Peyer's patch (tissue), 4 donors: ENCODE results near the gene ATP6V0A4. TPM values are rescaled to one million over a fixed set of nuclear protein-coding genes. Genes with fewer than 3 reads are reported as not detected.

Experiments used
- DNase-seq, 3 donors: peaks; one replicate each; pipeline ENCODE4 v3.0.0-alpha.2; 2017 to 2019
- H3K27ac ChIP-seq, 4 donors: fragments of 200-600 bp; sonication (generic); one replicate each; pipeline ENCODE4 v1.5.1; 2016 to 2019
- H3K27me3 ChIP-seq, 2 donors: fragments of 200-600 bp; sonication (generic); one replicate each; pipeline ENCODE4 v1.5.1; 2019
- H3K36me3 ChIP-seq, 3 donors: fragments of 200-600 bp; sonication (generic); one replicate each; pipeline ENCODE4 v1.5.1; 2016 to 2019
- H3K4me1 ChIP-seq, 4 donors: fragments of 200-600 bp; sonication (generic); one replicate each; pipeline ENCODE4 v1.5.1; 2016 to 2019
- H3K4me3 ChIP-seq, 4 donors: fragments of 200-600 bp; sonication (generic); 1 replicate in 3 of 4; 2 replicates in 1 of 4; pipeline ENCODE4 v1.5.1; 2016 to 2019; ENCODE audit warnings: mild to moderate bottlenecking in 1 of 4
- H3K9me3 ChIP-seq, 4 donors: fragments of 200-600 bp; sonication (generic); one replicate each; pipeline ENCODE4 v1.5.1; 2016 to 2019; ENCODE audit warnings: mild to moderate bottlenecking in 1 of 4
- POLR2A ChIP-seq, 2 donors: fragments of 450-650 bp; IDR thresholded peaks; one replicate each; pipeline ENCODE4 v1.5.1; 2017; ENCODE audit warnings: antibody characterized with exemption in 2 of 2, mild to moderate bottlenecking in 2 of 2, moderate library complexity in 2 of 2
- total RNA-seq, 4 donors: library from RNA; depleted of rRNA; stranded (reverse); fragments of >200 nt; gene quantifications; one replicate each; pipeline ENCODE4 v1.1.0, GENCODE V29; 2016
- TF ChIP-seq, protein P1 (sequence below), 6 experiments: fragments of 450-650 bp in 4 of 6; fragments of 200-600 bp in 2 of 6; sonication (generic) in 1 of 6; IDR thresholded peaks; one replicate each; pipeline ENCODE4 v1.5.1; 2017 to 2019; ENCODE audit warnings: antibody characterized with exemption in 6 of 6, mild to moderate bottlenecking in 3 of 6, moderate library complexity in 1 of 6

The ATP6V0A4 gene
- total RNA-seq, 4 donors from 2014 or later = 0.66 TPM; not detected in 3

DNA sequence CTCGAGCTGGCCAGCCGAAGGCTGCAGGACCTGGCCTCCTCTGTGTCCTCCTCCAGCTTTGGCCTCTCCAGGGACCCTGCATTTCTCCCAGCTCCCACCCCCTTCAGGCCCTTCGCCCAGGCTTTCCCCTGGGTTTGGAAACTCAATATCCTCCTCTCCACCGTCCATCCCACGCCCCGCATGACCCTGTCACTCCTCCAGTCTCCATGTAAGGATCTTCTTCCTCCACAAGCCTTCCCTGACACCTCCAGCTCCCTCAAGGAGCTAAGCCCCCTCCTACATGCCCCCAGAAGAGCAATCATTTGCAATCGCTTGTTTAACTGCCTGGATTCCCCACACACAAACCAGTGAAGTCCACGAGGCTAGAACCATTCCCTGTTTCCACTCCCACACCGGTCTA is 24.8 kb downstream of the ATP6V0A4 start:
- no peak for TF ChIP-seq POLR2A (IDR thresholded peaks at IDR 0.05)
- TF ChIP-seq, protein P1, sequence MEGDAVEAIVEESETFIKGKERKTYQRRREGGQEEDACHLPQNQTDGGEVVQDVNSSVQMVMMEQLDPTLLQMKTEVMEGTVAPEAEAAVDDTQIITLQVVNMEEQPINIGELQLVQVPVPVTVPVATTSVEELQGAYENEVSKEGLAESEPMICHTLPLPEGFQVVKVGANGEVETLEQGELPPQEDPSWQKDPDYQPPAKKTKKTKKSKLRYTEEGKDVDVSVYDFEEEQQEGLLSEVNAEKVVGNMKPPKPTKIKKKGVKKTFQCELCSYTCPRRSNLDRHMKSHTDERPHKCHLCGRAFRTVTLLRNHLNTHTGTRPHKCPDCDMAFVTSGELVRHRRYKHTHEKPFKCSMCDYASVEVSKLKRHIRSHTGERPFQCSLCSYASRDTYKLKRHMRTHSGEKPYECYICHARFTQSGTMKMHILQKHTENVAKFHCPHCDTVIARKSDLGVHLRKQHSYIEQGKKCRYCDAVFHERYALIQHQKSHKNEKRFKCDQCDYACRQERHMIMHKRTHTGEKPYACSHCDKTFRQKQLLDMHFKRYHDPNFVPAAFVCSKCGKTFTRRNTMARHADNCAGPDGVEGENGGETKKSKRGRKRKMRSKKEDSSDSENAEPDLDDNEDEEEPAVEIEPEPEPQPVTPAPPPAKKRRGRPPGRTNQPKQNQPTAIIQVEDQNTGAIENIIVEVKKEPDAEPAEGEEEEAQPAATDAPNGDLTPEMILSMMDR (IDR thresholded peaks at IDR 0.05) = no peak
- no peak for DNase-seq
- H3K27ac ChIP-seq = no peak overlapping the region
- H3K4me3 ChIP-seq = no peak overlapping the region
- H3K9me3 ChIP-seq = no peaks in the 10 kb centered on the region
- H3K27me3 ChIP-seq = no peaks in the 10 kb centered on the region
- H3K4me1 ChIP-seq = no peaks in the 10 kb centered on the region
- no peaks in the 10 kb centered on the region for H3K36me3 ChIP-seq

DNA sequence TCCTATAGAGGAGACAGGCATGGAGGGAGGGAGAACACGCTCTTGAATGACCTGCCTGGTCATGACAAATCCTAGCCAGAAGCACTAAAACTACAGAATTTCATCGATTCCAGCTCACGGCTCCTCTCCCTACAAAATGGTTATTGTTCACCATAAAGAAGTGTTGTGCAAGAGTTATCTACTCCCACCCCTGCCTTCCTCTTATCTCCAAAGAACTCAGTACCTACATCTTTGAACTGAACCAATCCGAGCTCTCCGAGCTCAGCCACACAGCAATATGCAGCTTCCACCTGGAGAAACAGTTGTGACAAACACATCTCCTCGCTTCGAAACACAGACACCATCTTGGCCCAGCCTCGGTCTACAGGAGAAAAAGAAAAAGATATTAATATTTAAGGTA is 27.1 kb downstream of the ATP6V0A4 start:
- Histone ChIP-seq H3K27ac (no peak overlapping the region), H3K9me3 (no peaks in the 10 kb centered on the region), H3K36me3 (no peaks in the 10 kb centered on the region), H3K27me3 (no peaks in the 10 kb centered on the region), H3K4me3 (no peak overlapping the region), H3K4me1 (no peaks in the 10 kb centered on the region)
- TF ChIP-seq, protein P1 (IDR thresholded peaks at IDR 0.05) = no peak
- TF ChIP-seq POLR2A (IDR thresholded peaks at IDR 0.05) = no peak
- DNase-seq = no peak

DNA sequence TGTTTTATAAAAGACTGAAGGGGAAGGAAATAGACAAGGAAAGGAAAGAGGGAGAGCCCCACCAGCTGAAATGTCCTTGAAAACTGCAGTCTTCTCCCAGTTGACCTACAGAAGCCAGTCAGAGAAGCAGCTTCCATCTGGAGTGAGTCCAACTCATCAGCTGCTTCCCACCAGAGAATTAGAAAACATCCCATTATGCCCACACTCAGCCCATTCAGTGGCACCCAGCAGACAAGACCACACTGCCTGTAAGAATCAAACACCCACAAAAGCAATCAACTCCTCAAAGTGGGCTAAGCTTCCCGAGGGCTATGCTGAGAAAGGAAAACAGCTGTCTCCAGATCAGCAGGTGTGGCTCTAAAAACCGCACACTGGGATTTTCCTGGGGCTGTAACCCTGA is 29.8 kb downstream of the ATP6V0A4 start:
- Histone ChIP-seq H3K27me3 (no peaks in the 10 kb centered on the region), H3K4me3 (no peak overlapping the region), H3K4me1 (no peaks in the 10 kb centered on the region), H3K9me3 (no peaks in the 10 kb centered on the region), H3K27ac (no peak overlapping the region), H3K36me3 (no peaks in the 10 kb centered on the region)
- no peak for TF ChIP-seq POLR2A (IDR thresholded peaks at IDR 0.05)
- TF ChIP-seq, protein P1 (IDR thresholded peaks at IDR 0.05) = no peak
- no peak for DNase-seq

DNA sequence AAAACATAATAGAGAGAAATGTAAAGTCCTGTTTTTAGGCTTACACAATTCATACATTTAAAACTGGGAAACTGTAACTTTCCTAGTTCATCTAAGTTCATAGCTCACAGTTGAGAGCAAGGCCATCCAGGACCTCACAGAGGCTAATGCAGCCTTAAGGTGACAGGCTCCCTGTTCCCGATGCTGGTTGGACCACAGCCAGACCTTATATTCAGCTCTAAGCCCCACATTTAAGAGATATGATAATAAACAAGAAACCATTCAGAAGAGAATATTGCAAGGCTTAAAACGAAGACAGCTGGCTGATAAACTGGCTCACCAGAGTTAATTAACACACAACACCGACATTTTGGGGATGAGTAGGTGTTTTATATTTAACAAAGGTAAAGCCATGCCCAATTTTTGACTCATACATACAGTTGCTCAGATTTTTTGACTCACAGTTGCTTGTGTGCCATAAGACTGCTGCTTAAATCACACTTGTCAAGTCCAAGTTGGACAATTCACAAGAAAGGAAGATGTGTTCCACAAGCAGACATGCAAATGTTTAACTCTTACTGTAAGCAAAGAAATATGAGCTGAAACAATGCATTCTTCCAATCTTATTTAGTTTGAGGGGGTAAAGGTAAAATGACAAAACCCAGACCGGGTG is 41.3 kb downstream of the ATP6V0A4 start:
- DNase-seq = no peak

DNA sequence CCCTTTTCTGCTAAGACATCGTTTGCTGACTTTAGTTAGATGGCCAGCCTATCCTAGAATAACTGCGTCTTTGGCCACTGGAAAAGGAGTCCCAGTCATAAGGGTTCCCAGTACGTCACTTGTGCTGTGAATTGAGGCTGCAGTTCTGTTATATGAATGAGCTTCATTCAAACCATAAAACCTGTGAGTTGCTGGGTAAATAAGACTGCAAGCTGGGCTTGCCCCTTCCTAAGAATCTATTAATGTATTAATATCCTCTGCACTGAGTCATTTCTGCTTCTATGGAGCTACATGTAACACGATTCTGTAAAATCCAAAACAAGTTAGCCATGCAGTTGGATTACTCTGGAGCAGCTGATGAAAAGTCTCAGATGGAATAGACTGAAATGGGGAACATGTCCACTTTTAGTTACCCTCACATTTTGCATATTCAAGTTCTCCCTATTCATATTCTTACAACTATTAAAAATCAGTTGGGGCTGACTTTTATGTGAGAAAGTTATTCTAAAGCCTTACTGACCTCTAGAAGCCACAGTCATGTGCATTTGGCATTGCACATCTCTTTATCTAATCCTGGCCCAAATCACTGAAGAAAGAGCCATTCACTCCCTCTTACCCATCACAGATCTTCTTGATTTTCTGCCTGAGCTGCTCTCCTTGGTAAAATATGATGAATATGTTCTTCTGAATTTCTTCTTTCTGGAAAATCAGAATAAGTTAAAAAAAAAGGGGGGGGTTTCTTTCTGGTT is 42.0 kb downstream of the ATP6V0A4 start:
- Histone ChIP-seq H3K27me3 (no peaks in the 10 kb centered on the region), H3K27ac (no peak overlapping the region), H3K9me3 (no peaks in the 10 kb centered on the region), H3K36me3 (no peaks in the 10 kb centered on the region), H3K4me1 (no peaks in the 10 kb centered on the region), H3K4me3 (no peak overlapping the region)
- TF ChIP-seq, protein P1 (IDR thresholded peaks at IDR 0.05) = no peak
- TF ChIP-seq POLR2A (IDR thresholded peaks at IDR 0.05) = no peak
- no peak for DNase-seq

More for the DNA sequence above, 41.3 kb downstream of the ATP6V0A4 start:
- Histone ChIP-seq H3K4me3 (no peak overlapping the region), H3K36me3 (no peaks in the 10 kb centered on the region), H3K4me1 (no peaks in the 10 kb centered on the region), H3K27ac (no peak overlapping the region), H3K27me3 (no peaks in the 10 kb centered on the region), H3K9me3 (no peaks in the 10 kb centered on the region)
- TF ChIP-seq POLR2A (IDR thresholded peaks at IDR 0.05) = no peak
- TF ChIP-seq, protein P1 (IDR thresholded peaks at IDR 0.05) = no peak
